Measurements from ENCODE around the gene PITPNM3. TPM values are rescaled to one million over a fixed set of nuclear protein-coding genes. Genes with fewer than 3 reads are reported as not detected.

Gene PITPNM3
- total and polyA plus RNA-seq, 5 donors from 2014 or later, result 0.12 to 0.20 TPM; not detected in 3

DNA sequence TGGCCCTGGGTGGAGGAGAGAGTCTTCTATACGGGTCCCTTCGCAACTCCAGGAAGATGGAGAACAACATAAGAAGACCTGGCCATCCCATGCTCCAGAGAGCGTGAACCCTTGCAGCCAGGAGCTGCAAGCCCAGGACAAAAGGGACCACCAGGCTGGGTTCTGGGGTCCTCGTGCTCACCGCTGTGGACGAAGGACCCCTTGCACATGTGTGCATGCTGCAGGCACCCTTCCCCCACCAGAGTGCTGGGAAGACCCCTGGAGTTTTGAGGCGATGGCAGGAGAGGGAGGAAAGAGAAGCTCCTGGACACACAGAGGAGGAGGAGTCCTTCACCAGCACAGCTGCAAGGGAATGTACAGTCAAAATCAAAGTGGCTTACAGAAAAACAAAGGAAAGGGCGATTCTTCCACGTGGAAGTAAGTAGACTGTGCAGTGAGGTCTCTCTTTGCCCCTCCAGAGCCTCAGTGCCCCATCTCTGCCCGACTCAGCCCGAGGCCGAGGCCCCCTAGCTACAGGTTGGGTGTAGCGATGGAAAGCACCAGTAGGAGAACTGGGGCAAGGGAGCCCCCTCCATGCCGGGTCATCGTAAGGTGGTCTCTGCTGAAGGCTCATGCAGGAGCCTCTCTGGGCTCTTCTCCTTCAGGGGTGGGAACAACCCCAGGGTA lies 60.8 kb downstream of the PITPNM3 start:
- DNase-seq (no peak), ATAC-seq (ENCODE audit: low read depth in 2 of 2) (no peak)
- H3K27me3 ChIP-seq (ENCODE audit: control insufficient read depth, insufficient read depth, low read length), result no peaks in the 10 kb centered on the region
- peak overlapping the region in 1 of 3 donors; percentile 32 for H3K27ac Mint-ChIP-seq
- no peaks in the 10 kb centered on the region for H3K36me3 Mint-ChIP-seq
- H3K4me1 Mint-ChIP-seq, result peaks cover 0 to 17% (median 13%) of the 10 kb centered on the region in 4 donors
- no peaks in the 10 kb centered on the region for H3K9me3 ChIP-seq (ENCODE audit: control insufficient read depth in 2 of 2, low read length in 2 of 2)
- peaks cover 6% of the 10 kb centered on the region for H3K27me3 Mint-ChIP-seq
- no peak overlapping the region for H3K27ac ChIP-seq (ENCODE audit: insufficient read depth, low read length, poor library complexity, severe bottlenecking)
- H3K4me3 ChIP-seq (ENCODE audit: low read depth, low read length), result peak overlapping the region; percentile 19
- H3K4me3 Mint-ChIP-seq, result no peak overlapping the region
- peaks cover 11% of the 10 kb centered on the region for H3K4me1 ChIP-seq (ENCODE audit: control insufficient read depth, insufficient read depth, low read length, poor library complexity, severe bottlenecking)
- H3K36me3 ChIP-seq (ENCODE audit: control insufficient read depth, insufficient read depth, low read length), result no peaks in the 10 kb centered on the region
- H3K9me3 Mint-ChIP-seq, result peaks cover 0 to 3% (median 0%) of the 10 kb centered on the region in 7 donors

DNA sequence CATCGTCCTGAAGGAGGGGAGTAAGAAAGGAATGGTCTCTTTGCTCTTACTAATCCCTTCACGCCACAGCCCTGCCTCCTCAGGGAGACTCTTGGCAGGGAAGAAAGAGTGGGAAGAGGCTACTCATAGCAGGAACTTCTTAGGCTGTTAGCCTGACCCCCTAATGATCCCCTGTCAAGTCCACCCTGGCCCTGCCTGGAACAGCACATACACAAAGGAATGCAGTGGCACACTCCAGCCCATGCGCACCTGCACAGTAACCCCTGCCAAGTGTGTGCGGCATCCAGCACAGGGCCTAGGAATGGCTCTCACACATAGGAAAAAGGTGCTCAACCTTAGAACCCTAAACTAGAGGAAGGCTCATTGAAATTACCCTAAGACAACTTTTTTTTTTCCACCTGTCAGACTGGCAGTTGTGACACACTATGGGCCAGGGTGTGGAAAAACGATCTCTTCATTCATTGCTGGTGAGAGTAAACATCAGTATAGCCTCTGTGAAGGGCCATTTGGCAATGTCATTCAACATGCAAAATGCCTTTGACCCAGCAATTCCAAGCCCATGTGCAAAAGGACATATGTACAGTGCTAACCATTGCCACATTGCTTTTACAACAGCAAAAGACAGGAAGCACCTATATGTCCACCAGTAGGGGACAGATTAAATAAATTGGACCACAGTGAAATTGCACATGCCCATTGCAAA lies 62.0 kb downstream of the PITPNM3 start:
- Mint-ChIP-seq H3K4me1 (peaks cover 0 to 17% (median 13%) of the 10 kb centered on the region in 4 donors), H3K27ac (no peak overlapping the region), H3K9me3 (peaks cover 0 to 3% (median 0%) of the 10 kb centered on the region in 7 donors), H3K36me3 (no peaks in the 10 kb centered on the region), H3K27me3 (peaks cover 6% of the 10 kb centered on the region), H3K4me3 (no peak overlapping the region)
- Histone ChIP-seq H3K36me3 (ENCODE audit: control insufficient read depth, insufficient read depth, low read length) (no peaks in the 10 kb centered on the region), H3K4me3 (ENCODE audit: low read depth, low read length) (no peak overlapping the region), H3K4me1 (ENCODE audit: control insufficient read depth, insufficient read depth, low read length, poor library complexity, severe bottlenecking) (peaks cover 11% of the 10 kb centered on the region), H3K27ac (ENCODE audit: insufficient read depth, low read length, poor library complexity, severe bottlenecking) (no peak overlapping the region), H3K27me3 (ENCODE audit: control insufficient read depth, insufficient read depth, low read length) (no peaks in the 10 kb centered on the region), H3K9me3 (ENCODE audit: control insufficient read depth in 2 of 2, low read length in 2 of 2) (no peaks in the 10 kb centered on the region)
- DNase-seq, result no peak
- ATAC-seq (ENCODE audit: low read depth in 2 of 2), result no peak

DNA sequence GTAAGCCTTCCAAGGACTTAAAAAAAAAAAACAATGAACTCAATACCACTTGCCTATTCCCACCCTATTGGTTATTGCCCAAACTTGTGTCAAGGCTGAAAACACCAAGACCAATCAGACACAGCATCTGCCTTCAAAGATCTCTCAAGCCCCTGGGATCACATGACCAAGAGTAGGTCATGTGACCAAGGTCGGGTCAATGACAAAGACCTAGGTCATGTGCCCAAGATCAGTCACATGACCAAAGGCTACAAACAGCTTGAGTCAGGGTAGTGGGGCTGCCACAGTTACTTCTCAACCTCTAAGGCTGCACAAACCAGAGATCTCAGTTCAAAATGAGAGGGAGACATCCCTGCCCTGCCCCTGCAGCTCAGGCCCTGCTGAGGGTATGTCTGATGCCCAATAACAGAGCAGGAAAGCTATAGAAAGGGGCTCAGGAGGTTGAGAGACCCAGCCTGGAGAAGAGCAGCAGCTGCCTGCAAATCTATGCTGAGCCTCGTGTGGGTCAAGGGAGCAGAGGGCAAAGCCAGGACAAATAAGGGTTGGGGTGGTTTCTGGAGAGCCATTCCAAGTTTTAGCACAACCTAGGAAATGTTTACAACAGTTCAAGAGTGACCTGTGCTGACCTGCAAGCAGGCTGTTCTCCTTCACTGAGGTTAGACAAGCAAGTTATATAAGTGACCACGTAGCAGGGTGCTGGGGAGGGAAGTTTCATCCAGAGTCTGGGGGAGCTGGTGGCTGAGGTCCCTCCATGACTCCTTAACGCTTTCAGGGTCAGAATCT lies 63.3 kb downstream of the PITPNM3 start:
- no peaks in the 10 kb centered on the region for H3K36me3 ChIP-seq (ENCODE audit: control insufficient read depth, insufficient read depth, low read length)
- H3K27ac ChIP-seq (ENCODE audit: insufficient read depth, low read length, poor library complexity, severe bottlenecking), result no peak overlapping the region
- Mint-ChIP-seq H3K4me1 (peaks cover 0 to 17% (median 13%) of the 10 kb centered on the region in 4 donors), H3K4me3 (no peak overlapping the region), H3K27ac (no peak overlapping the region), H3K36me3 (no peaks in the 10 kb centered on the region), H3K9me3 (peaks cover 0 to 3% (median 0%) of the 10 kb centered on the region in 7 donors), H3K27me3 (peaks cover 10% of the 10 kb centered on the region)
- H3K4me1 ChIP-seq (ENCODE audit: control insufficient read depth, insufficient read depth, low read length, poor library complexity, severe bottlenecking), result peaks cover 11% of the 10 kb centered on the region
- no peak for ATAC-seq (ENCODE audit: low read depth in 2 of 2)
- H3K4me3 ChIP-seq (ENCODE audit: low read depth, low read length), result no peak overlapping the region
- H3K9me3 ChIP-seq (ENCODE audit: control insufficient read depth in 2 of 2, low read length in 2 of 2), result no peaks in the 10 kb centered on the region
- H3K27me3 ChIP-seq (ENCODE audit: control insufficient read depth, insufficient read depth, low read length), result no peaks in the 10 kb centered on the region
- no peak for DNase-seq

DNA sequence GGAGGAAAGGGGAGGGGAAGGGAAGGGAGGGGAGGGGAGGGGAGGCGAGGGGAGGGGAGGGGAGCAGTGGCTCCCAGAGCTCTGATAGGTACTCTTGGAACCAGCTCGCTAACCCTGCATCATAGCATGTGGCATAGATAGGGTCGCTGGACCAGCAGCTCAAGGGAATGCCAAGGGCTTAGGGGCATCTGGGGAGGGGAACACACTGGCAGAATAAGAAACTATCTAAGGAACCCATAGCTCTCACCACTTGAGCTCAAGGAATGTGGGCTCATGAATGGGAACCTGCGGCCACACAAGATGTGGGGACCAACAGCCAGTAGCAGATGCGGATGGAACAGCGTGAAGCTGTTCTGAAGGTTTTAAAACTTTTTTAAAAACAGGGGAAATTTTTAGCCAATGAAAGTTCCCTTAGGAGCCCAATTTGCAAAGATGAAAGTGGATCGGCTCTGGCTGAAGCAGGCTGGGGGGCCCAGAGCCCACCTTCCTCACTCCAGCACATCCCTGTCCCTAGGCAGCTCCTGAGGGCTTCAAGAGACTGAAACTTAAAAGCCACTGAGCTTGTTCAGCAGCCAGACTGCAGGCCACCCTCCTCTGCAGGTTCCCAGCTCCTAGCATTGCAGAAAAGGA lies 65.2 kb downstream of the PITPNM3 start:
- Mint-ChIP-seq H3K4me3 (no peak overlapping the region), H3K27me3 (peaks cover 9% of the 10 kb centered on the region), H3K4me1 (peaks cover 0 to 11% (median 6%) of the 10 kb centered on the region in 4 donors), H3K27ac (no peak overlapping the region), H3K36me3 (no peaks in the 10 kb centered on the region), H3K9me3 (peaks cover 0 to 3% (median 0%) of the 10 kb centered on the region in 7 donors)
- ATAC-seq (ENCODE audit: low read depth in 2 of 2) (no peak), DNase-seq (no peak)
- Histone ChIP-seq H3K27me3 (ENCODE audit: control insufficient read depth, insufficient read depth, low read length) (no peaks in the 10 kb centered on the region), H3K9me3 (ENCODE audit: control insufficient read depth in 2 of 2, low read length in 2 of 2) (no peaks in the 10 kb centered on the region), H3K27ac (ENCODE audit: insufficient read depth, low read length, poor library complexity, severe bottlenecking) (no peak overlapping the region), H3K36me3 (ENCODE audit: control insufficient read depth, insufficient read depth, low read length) (no peaks in the 10 kb centered on the region), H3K4me3 (ENCODE audit: low read depth, low read length) (no peak overlapping the region), H3K4me1 (ENCODE audit: control insufficient read depth, insufficient read depth, low read length, poor library complexity, severe bottlenecking) (peaks cover 8% of the 10 kb centered on the region)

DNA sequence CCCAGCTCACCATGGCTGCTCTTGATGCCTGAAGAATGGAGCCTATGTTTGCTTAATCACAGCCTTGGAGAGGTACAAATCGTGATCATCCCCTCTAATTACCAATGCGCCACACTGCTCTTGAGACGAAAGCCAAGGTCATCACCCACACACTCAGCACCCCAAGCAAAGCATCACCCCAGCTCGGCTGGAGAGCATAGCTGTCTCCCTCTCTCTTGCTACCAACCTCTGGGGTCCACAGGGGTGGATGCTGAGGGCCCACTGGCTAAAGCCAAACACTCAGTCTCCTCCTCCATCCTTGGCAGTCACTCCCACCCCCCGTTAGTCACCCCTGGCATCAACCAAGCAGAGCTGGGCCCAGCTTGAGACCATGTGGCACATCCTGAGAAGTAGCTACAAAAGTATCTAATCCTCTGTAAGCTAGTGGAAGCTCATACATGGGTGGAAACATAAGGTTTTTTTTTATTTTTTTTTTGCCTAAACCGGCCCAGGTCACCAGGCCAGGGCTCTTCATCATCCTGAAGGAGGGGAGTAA lies 67.3 kb downstream of the PITPNM3 start:
- peaks cover 0 to 2% (median 0%) of the 10 kb centered on the region in 7 donors for H3K9me3 Mint-ChIP-seq
- no peaks in the 10 kb centered on the region for H3K9me3 ChIP-seq (ENCODE audit: control insufficient read depth in 2 of 2, low read length in 2 of 2)
- H3K27me3 Mint-ChIP-seq, result peaks cover 9% of the 10 kb centered on the region
- no peaks in the 10 kb centered on the region for H3K36me3 ChIP-seq (ENCODE audit: control insufficient read depth, insufficient read depth, low read length)
- no peaks in the 10 kb centered on the region for H3K4me1 ChIP-seq (ENCODE audit: control insufficient read depth, insufficient read depth, low read length, poor library complexity, severe bottlenecking)
- no peaks in the 10 kb centered on the region for H3K36me3 Mint-ChIP-seq
- no peaks in the 10 kb centered on the region for H3K27me3 ChIP-seq (ENCODE audit: control insufficient read depth, insufficient read depth, low read length)
- peak overlapping the region in 1 of 3 donors; percentile 73 for H3K27ac Mint-ChIP-seq
- no peak overlapping the region for H3K4me3 Mint-ChIP-seq
- ATAC-seq (ENCODE audit: low read depth in 2 of 2) (no peak), DNase-seq (no peak)
- no peak overlapping the region for H3K27ac ChIP-seq (ENCODE audit: insufficient read depth, low read length, poor library complexity, severe bottlenecking)
- no peak overlapping the region for H3K4me3 ChIP-seq (ENCODE audit: low read depth, low read length)
- no peaks in the 10 kb centered on the region for H3K4me1 Mint-ChIP-seq

DNA sequence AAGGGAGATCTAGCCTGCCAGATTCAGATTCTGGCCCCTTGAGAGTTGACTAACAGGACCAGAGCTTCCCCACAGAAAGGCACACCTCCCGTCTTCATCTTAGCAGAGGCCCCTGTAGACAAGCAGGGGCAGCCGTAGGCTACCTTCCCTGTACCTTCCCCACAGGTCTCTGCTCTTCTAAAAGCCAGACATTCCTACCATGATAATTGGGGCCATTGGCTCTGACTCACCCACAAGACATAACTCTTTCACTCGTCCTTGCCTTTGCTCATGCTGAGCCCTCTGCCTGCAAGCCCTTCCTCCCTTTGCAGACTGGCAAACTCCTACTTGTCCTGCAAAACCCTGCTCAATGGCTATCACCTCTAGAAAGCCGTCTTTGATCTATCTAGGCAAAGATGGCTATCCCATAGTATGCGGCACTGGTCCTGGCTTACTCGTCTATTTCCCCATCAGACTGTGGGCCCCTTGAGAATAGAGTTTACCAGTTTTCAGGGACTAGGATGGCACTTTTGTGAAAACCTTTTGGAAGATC lies 68.3 kb downstream of the PITPNM3 start:
- H3K27ac Mint-ChIP-seq, result no peak overlapping the region

More for the DNA sequence above, 68.3 kb downstream of the PITPNM3 start:
- H3K9me3 Mint-ChIP-seq, result no peaks in the 10 kb centered on the region
- H3K4me3 Mint-ChIP-seq, result no peak overlapping the region
- no peak overlapping the region for H3K4me3 ChIP-seq (ENCODE audit: low read depth, low read length)
- H3K9me3 ChIP-seq (ENCODE audit: control insufficient read depth in 2 of 2, low read length in 2 of 2), result no peaks in the 10 kb centered on the region
- no peaks in the 10 kb centered on the region for H3K36me3 Mint-ChIP-seq
- H3K27me3 Mint-ChIP-seq, result peaks cover 9% of the 10 kb centered on the region
- DNase-seq (no peak), ATAC-seq (ENCODE audit: low read depth in 2 of 2) (no peak)
- no peaks in the 10 kb centered on the region for H3K4me1 Mint-ChIP-seq
- H3K27me3 ChIP-seq (ENCODE audit: control insufficient read depth, insufficient read depth, low read length), result no peaks in the 10 kb centered on the region
- no peaks in the 10 kb centered on the region for H3K36me3 ChIP-seq (ENCODE audit: control insufficient read depth, insufficient read depth, low read length)
- no peak overlapping the region for H3K27ac ChIP-seq (ENCODE audit: insufficient read depth, low read length, poor library complexity, severe bottlenecking)
- no peaks in the 10 kb centered on the region for H3K4me1 ChIP-seq (ENCODE audit: control insufficient read depth, insufficient read depth, low read length, poor library complexity, severe bottlenecking)

All from CD4-positive, CD25-positive, alpha-beta regulatory T cell (primary cell).